HG03196 (cell line): ENCODE data around the gene CLASP1.
A peak's percentile ranks its signal among the peaks of the same experiment; 100 is the strongest.
"Not testable (repeated sequence)": the region's sequence is repeated elsewhere in the genome, so short reads cannot be mapped to it uniquely, and the experiment has no call there.

Source experiments
- ATAC-seq: cut with Tn5 transposase; IDR thresholded peaks from one replicate; pipeline ENCODE4 v1.9.1; 2021; ENCODE audit not compliant: unreplicated experiment

Gene CLASP1

GRCh38 chr2:121355488-121355887, 293.8 kb downstream of the CLASP1 start:
- no peak for ATAC-seq

- ATAC-seq = no peak
These were observed 297.5 kb downstream of the CLASP1 start for GRCh38 chr2:121351521-121352318.

- ATAC-seq = no peak
These were observed 298.4 kb downstream of the CLASP1 start for GRCh38 chr2:121350890-121351289.

DNA sequence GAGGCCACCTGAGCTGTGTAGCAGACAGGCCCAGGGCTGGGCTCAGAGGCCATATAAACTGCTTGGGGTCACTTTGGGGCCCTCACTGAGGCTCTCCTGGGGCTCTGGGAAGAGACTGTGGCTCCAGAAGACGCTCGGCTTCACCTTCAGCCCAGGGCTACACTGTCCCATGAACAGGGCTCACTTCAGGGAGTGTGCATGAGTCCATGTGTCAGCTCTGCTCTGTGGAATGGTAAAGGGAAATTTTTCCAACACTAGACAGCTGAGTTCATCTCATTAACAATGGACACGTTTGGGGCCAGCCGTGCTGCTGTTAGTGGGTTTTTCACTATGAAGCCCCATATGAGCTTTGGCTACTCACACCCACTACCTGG, 298.9 kb downstream of the CLASP1 start:
- ATAC-seq = no peak

DNA sequence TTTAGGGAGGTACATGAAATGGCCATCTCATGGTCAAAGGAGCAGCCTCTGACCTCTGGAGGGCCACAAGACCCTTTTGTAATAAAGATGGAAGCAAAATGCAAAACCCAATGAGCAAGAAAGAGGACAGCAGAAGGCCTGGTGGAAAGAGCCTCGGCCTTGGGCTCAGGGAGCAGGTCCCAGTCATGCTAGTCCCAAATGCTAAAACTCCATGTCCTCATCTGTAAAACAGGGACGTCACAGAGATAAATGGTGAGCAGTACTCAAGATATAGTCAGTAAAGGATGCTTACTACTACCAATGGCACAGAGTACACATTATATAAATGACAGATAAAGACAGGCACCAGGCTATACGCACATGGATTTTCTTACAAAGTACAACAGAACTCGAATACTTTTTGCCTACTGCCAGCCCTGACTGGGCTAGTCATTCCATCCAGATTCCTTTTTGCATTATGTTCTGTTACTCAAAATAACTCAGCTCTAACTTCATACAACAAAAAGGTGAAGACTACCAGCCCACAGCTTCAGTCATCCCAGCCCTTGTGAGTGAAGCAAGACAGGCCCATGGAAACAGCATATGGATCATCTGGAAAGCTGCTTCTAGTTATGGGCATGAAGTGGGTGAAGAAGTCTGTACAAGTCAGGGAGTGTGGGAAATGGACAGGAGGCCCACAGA, 299.4 kb downstream of the CLASP1 start:
- ATAC-seq = no peak

- ATAC-seq = no peak
These were observed 301.0 kb downstream of the CLASP1 start for GRCh38 chr2:121348128-121348740.

- no peak for ATAC-seq
These were observed 302.4 kb downstream of the CLASP1 start for GRCh38 chr2:121346859-121347258.

DNA sequence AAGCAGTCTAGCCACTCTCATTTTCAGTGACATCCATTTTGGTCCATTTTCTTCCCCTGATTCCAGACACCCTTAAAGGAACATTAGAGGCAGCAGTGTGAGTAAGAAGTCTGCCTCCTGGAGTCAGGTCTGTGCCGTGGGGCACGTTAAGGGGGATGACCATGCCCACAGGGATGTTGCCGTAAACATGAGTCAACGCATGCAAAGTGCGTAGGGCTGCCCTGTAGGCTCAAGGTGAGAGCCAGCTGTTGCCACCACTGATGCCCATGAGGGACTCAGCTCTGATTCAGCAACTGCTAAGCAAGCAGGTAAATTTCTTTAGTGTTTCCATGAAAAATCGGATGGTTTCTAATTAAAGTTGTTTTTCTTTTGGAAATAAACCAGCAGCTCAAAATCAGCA, 302.9 kb downstream of the CLASP1 start:
- no peak for ATAC-seq

DNA sequence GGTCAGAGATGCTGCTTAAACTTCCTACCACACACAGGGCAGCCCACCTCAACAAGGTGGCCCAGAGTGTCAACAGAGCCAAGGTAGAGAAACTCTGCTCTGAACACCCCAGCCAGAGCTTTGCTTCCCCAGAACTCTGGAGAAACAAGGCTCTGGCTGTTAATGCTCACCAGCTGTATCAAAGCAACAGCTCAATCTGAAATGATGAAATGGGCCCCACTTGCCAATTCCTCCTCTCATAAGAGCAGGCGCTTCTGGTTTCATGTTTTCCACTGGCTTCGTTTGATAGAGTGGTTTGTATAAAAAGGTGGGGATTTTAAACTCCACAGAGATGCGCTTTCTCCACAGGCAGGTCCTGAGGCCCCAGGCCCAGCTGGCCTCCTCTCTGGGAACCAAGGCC, 303.4 kb downstream of the CLASP1 start:
- no peak for ATAC-seq

DNA sequence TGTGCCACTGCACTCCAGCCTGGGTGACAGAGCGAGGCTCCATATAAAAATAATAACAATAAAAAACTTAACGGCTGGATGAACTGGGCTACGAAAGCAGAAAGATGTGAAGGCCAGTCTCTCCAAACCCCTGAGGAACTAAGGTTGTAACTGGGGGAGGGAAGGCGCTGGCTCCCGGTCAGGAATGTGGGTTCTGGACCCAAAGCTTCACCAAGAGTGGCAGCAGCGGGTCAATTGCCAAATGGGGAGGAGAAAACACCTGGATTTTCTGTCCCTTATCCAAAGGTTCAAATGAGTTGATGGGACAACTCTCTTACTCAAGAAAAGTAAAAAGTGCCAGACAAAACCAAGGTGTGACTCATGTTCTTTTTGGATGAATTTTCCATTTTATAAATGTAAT, 304.2 kb downstream of the CLASP1 start:
- no peak for ATAC-seq

- ATAC-seq = not testable (repeated sequence)
These were observed 305.3 kb downstream of the CLASP1 start for GRCh38 chr2:121343828-121344399.

GRCh38 chr2:121343191-121343590, 306.1 kb downstream of the CLASP1 start:
- ATAC-seq = no peak

- no peak for ATAC-seq
These were observed 306.5 kb downstream of the CLASP1 start for GRCh38 chr2:121342751-121343150.

DNA sequence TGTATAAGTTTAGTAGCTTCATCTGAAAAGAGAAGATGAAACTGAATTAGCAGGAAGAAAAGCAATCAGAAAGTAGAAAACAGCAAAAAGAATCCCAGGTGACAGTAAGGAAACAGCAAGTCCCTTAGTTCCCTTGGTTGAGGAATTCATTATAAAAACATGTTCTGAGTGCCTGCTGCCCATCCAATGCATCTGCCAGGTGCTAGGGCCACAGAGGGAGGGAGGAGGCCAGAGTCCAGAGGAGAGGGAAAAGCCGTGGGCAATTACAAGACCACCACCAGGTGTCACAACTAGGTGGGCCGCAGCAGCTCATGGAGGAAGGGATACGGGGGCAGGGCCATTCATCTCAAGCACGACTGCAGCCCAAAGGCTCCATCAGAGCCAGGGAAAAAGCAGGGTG, 308.3 kb downstream of the CLASP1 start:
- no peak for ATAC-seq

DNA sequence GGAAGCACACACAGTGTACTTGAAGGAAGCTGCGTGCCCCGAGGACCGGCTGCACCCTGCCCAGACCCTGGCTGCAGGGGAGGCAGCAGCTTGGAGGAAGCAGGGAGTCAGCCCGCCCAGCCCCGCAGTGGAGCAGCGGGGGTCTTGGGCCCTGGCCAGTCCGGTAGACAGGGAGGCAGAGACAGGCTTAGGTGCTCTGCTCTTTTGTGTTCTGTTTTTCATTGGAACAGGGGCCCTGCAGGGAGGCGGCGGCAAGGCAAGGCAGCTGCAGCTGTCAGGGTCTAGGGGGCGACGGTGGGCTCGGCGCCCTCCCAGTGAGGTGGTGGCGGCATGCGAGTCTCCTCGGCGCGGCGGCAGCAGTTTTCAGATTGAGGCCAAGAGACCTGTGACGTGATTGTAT, 311.0 kb downstream of the CLASP1 start:
- no peak for ATAC-seq

GRCh38 chr2:121336528-121337294, 312.6 kb downstream of the CLASP1 start:
- ATAC-seq = no peak

DNA sequence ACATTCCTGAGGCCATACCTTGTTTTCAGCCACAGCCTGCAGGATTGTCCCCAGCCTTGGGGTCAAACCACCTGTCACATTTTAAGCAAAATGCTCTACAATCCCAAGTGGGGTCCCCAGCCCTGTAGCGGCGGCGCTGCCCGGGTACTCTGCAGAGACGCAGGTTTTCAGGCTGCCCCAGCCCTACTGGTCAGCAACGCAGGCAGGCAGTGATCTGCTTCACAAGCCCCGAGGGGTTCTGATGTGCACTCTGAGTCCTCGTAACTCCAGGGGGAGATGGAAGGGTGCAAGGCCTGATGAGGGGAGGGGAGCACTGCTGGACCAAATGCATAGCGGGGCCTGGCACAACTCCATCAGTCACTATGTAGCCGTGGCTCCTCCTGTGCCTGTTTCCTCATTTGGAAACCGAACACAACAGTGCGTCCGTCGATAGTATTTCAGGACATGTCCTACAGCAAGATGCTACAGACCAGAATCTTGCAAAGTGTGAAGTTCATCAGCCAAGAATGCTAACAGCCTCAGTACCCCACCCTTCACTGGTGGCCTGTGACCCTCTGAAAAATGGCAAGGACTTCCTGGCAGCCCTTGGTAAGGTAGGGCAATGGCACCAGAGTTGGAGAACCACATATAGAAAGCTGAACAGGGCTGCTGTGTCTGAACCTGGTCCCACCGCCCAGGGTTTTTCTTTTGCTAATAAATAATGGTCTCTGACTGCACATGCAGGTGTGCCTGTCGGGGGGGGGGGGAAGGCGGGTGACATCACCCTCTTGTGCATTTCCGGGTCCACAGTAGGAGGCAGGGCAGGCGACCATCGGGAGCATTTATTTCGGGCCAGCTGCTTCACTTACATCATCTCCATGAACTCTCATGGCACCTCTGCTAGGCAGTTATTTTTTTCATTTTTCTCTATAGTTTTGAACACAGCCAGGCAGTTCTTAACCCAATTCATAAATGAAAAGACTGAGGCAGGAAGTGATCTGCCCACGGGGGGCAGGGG, 313.7 kb downstream of the CLASP1 start:
- ATAC-seq = no peak

DNA sequence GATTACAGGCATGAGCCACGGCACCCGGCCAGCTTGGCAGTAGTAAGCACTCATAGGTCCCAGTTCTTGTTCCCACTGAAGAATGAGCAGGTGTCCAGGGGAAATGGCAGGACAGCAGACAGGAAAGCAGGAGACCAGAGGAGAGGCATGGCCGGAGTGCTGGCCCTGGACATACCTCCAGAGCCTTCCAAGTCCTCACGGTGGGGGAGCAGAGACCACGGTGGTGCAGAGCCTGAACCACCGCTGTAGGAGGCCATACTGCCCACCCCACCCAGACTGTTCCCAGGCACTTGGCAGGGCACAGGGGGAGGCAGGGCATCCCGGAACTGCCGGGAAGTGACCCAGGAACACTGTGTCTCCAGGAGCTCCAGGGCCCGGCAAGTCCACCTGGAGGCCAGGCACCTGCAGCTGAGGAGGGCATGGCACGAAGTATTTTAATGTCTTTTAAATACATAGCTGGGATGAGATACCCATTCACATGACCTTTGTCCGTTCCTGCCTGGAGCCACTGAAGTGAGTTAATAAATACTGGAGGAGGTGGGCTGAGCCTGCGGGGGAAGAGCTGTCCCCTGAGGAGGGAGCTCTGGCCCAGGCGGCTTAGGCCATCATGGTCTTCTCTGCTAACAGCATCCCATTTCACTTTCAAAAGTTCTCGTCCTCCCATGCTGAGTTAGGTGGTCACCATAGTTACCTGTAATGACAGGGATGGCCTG, 314.5 kb downstream of the CLASP1 start:
- ATAC-seq = peak; percentile 4

- peak; percentile 72 for ATAC-seq
These were observed 315.3 kb downstream of the CLASP1 start for GRCh38 chr2:121333834-121334558.
